Mucosa of rectum (tissue), 2 donors: ENCODE measurements around the gene VSIG1.

Experiments
- H3K27ac ChIP-seq, 2 donors: one replicate each; pipeline ENCODE4 v1.7.0; 2013; ENCODE audit warnings: inconsistent platforms in 2 of 2, low read depth in 2 of 2, low read length in 2 of 2
- H3K27me3 ChIP-seq, 2 donors: one replicate each; pipeline ENCODE4 v1.7.0; 2013; ENCODE audit warnings: low read length in 2 of 2; ENCODE audit not compliant: control insufficient read depth in 2 of 2, insufficient read depth in 2 of 2
- H3K36me3 ChIP-seq, 2 donors: one replicate each; pipeline ENCODE4 v1.7.0; 2013; ENCODE audit warnings: low read length in 2 of 2; ENCODE audit not compliant: control insufficient read depth in 2 of 2, insufficient read depth in 2 of 2
- H3K4me1 ChIP-seq, 2 donors: one replicate each; pipeline ENCODE4 v1.7.0; 2013; ENCODE audit warnings: low read length in 2 of 2, mild to moderate bottlenecking in 1 of 2; ENCODE audit not compliant: control insufficient read depth in 2 of 2, insufficient read depth in 2 of 2
- H3K4me3 ChIP-seq, 2 donors: one replicate each; pipeline ENCODE4 v1.7.0; 2013; ENCODE audit warnings: low read length in 2 of 2
- H3K9ac ChIP-seq, 2 donors: one replicate each; pipeline ENCODE4 v1.7.0; 2013; ENCODE audit warnings: low read length in 2 of 2, low read depth in 1 of 2, mild to moderate bottlenecking in 1 of 2
- H3K9me3 ChIP-seq, 2 donors: one replicate each; pipeline ENCODE4 v1.7.0; 2013; ENCODE audit warnings: low read length in 2 of 2; ENCODE audit not compliant: control insufficient read depth in 2 of 2
- donor health status: healthy.
- donor health status: Normal muscosa, but diverticular disease.

VSIG1 gene

GRCh38 chrX:108090491-108091263 is 45.8 kb downstream of the VSIG1 start:
- peaks cover 0 to 7% of the 10 kb centered on the region in 2 donors for H3K4me1 ChIP-seq
- H3K9ac ChIP-seq = peak overlapping the region; percentile 71 to 89
- H3K27me3 ChIP-seq = no peaks in the 10 kb centered on the region
- H3K36me3 ChIP-seq = peaks cover 3 to 4% of the 10 kb centered on the region in 2 donors
- peak overlapping the region; percentile 77 to 84 for H3K27ac ChIP-seq
- H3K9me3 ChIP-seq = no peaks in the 10 kb centered on the region
- H3K4me3 ChIP-seq = peak overlapping the region; percentile 82 to 87

GRCh38 chrX:108091264-108091877 is 46.5 kb downstream of the VSIG1 start, which contains the start of the genes ATG4A and PSMD10:
Gene ATG4A (plus strand): TSS chrX:108091778. CDS start chrX:108091827, 49 bp downstream.
Gene PSMD10 (minus strand): TSS chrX:108091542. CDS start chrX:108091520, 22 bp downstream.
- Histone ChIP-seq H3K4me3 (peak within 1 kb of the TSS; percentile 82 to 87), H3K27ac (peak within 1 kb of the TSS; percentile 77 to 84), H3K9me3 (no peaks in the 10 kb centered on the region), H3K27me3 (no peaks in the 10 kb centered on the region), H3K9ac (peak within 1 kb of the TSS; percentile 75 to 89), H3K4me1 (peaks cover 0 to 7% of the 10 kb centered on the region in 2 donors), H3K36me3 (peaks cover 3 to 4% of the 10 kb centered on the region in 2 donors)

- Histone ChIP-seq H3K27ac (peak overlapping the region; percentile 69 to 76), H3K9ac (peak overlapping the region; percentile 44 to 75), H3K4me3 (peak overlapping the region; percentile 82 to 87), H3K27me3 (no peaks in the 10 kb centered on the region), H3K36me3 (peaks cover 2 to 4% of the 10 kb centered on the region in 2 donors), H3K4me1 (peaks cover 0 to 7% of the 10 kb centered on the region in 2 donors), H3K9me3 (no peaks in the 10 kb centered on the region)
Measured at GRCh38 chrX:108091878-108092291, 47.0 kb downstream of the VSIG1 start.

- no peaks in the 10 kb centered on the region for H3K27me3 ChIP-seq
- no peak overlapping the region for H3K27ac ChIP-seq
Measured at GRCh38 chrX:108097380-108097779, 52.5 kb downstream of the VSIG1 start.

GRCh38 chrX:108105473-108105872 is 60.6 kb downstream of the VSIG1 start:
- H3K27me3 ChIP-seq = no peaks in the 10 kb centered on the region
- no peaks in the 10 kb centered on the region for H3K36me3 ChIP-seq
- no peaks in the 10 kb centered on the region for H3K9me3 ChIP-seq
- no peak overlapping the region for H3K9ac ChIP-seq
- no peaks in the 10 kb centered on the region for H3K4me1 ChIP-seq
- H3K27ac ChIP-seq = no peak overlapping the region
- H3K4me3 ChIP-seq = no peak overlapping the region

More at GRCh38 chrX:108097380-108097779, 52.5 kb downstream of the VSIG1 start:
- Histone ChIP-seq H3K36me3 (no peaks in the 10 kb centered on the region), H3K4me3 (no peak overlapping the region), H3K9me3 (no peaks in the 10 kb centered on the region), H3K9ac (no peak overlapping the region), H3K4me1 (no peaks in the 10 kb centered on the region)

GRCh38 chrX:108114541-108114940 is 69.7 kb downstream of the VSIG1 start:
- Histone ChIP-seq H3K4me3 (no peak overlapping the region), H3K9ac (no peak overlapping the region), H3K27ac (no peak overlapping the region), H3K27me3 (no peaks in the 10 kb centered on the region), H3K4me1 (peaks cover 0 to 4% of the 10 kb centered on the region in 2 donors), H3K9me3 (no peaks in the 10 kb centered on the region), H3K36me3 (no peaks in the 10 kb centered on the region)

- Histone ChIP-seq H3K4me3 (no peak overlapping the region), H3K9me3 (no peaks in the 10 kb centered on the region), H3K4me1 (peaks cover 0 to 4% of the 10 kb centered on the region in 2 donors), H3K27ac (no peak overlapping the region), H3K36me3 (no peaks in the 10 kb centered on the region), H3K9ac (no peak overlapping the region), H3K27me3 (no peaks in the 10 kb centered on the region)
Measured at GRCh38 chrX:108117988-108118387, 73.1 kb downstream of the VSIG1 start.

GRCh38 chrX:108121291-108121690 is 76.4 kb downstream of the VSIG1 start:
- Histone ChIP-seq H3K36me3 (no peaks in the 10 kb centered on the region), H3K9me3 (no peaks in the 10 kb centered on the region), H3K27me3 (no peaks in the 10 kb centered on the region), H3K4me3 (no peak overlapping the region), H3K9ac (no peak overlapping the region), H3K27ac (no peak overlapping the region), H3K4me1 (peaks cover 0 to 4% of the 10 kb centered on the region in 2 donors)

GRCh38 chrX:108122748-108123147 is 77.9 kb downstream of the VSIG1 start:
- Histone ChIP-seq H3K36me3 (no peaks in the 10 kb centered on the region), H3K4me1 (peaks cover 0 to 4% of the 10 kb centered on the region in 2 donors), H3K9ac (no peak overlapping the region), H3K27me3 (no peaks in the 10 kb centered on the region), H3K4me3 (no peak overlapping the region), H3K9me3 (no peaks in the 10 kb centered on the region), H3K27ac (no peak overlapping the region)
